HG03280 (cell line): ENCODE measurements around the gene ABHD2.
A peak's percentile ranks its signal among the peaks of the same experiment; 100 is the strongest.
"Not testable (repeated sequence)": the region's sequence is repeated elsewhere in the genome, so short reads cannot be mapped to it uniquely, and the experiment has no call there.

Experiments used
- ATAC-seq: cut with Tn5 transposase; IDR thresholded peaks from one replicate; pipeline ENCODE4 v1.9.1; 2021; ENCODE audit warnings: mild to moderate bottlenecking, moderate library complexity; ENCODE audit not compliant: unreplicated experiment

Gene ABHD2

DNA sequence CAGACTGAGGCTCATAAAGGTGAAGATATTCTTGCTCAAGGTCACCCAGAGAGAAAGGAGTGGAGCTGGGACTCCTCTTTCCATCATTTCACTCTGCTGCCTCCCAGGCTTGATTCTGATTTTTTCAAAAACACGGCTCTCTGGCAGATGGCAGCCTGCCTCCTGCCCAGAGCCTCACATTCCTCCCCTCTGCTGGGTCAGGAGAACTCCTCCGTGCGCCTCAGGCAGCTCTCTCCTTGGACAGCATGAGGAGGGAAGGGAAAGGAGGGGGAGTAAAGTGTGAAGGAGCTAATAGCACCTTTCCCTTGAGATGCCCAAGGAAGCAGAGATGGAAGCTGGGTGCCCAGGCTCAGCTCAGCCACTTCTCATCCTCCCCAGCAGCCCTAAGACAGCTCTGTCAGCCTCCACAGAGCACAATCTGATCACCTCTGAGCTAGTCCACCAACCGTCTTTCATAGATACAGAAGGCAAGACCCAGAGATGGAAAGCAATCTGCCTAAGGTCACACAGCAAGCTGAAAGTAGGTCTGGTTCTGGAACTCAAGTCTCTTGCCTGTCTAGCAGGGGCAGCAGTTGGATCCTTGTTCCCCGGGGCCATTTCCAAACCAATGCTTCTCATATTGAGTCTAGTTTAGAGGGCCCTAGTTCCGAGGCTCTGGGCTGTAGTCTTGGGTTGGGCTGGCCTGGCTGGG is 129.6 kb downstream of the ABHD2 start:
- ATAC-seq = no peak

DNA sequence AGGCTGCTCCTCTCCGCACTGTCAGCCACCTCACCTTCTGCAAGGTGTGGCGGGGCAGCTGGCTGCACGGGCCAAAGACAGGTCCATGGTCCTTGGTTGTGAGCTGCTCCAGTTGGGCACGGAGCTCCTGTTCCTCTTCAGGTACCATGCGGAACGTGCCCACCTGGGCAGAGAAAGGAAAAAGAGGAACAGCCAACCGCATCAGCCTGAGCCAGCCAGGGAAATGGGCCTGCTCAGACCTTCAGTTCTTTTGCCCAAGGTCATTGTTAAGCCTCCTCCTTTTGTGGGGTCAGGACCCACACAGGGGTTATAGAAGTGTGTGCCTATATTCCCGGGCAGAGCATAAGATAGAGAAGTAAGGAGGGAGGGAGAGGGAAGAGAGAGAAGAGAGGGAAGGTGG is 130.3 kb downstream of the ABHD2 start:
- ATAC-seq = no peak

DNA sequence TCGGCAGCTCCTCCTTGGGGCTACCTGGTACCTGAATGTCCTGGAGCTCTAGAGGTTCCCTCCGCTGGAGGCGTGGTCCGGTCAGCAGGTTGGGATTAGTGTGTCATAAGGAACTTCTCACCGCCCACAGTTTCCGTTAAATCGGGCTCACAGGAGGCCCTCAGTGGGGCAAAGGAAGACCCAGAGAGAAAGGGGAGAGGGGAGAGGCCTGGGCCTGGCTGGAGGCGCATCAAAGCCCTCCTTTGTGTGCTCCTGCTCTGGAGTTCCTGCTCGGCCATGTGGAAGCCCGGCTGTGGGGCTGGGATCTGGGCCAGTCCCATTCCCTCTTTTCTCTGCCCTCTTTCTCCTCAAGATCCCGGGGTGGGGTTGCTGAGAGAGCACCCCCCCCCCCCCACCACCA is 133.3 kb downstream of the ABHD2 start, which contains the start of gene RLBP1:
TSS of gene RLBP1 (minus strand) at position 37 of the 400 bp plus-strand sequence. CDS start 2,604 bp downstream, outside the sequence.
- no peak for ATAC-seq

DNA sequence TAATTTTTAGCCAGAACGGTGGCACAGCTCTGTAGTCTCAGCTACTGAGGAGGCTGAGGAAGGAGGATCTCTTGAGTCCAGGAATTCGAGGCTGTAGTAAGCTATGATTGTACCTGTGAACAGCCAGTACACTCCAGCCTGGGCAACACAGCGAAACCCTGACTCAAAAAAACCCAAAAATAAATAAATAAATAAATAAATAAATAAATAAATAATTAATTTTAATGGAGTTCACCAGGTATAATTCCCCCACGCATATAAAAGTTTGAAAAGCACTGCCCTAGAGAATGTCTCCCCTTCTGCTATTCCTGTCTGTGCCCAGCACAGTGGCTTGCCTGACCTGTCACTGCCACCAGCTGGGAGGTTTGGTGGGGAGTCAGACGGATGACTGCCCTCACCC is 137.3 kb downstream of the ABHD2 start:
- ATAC-seq = no peak

DNA sequence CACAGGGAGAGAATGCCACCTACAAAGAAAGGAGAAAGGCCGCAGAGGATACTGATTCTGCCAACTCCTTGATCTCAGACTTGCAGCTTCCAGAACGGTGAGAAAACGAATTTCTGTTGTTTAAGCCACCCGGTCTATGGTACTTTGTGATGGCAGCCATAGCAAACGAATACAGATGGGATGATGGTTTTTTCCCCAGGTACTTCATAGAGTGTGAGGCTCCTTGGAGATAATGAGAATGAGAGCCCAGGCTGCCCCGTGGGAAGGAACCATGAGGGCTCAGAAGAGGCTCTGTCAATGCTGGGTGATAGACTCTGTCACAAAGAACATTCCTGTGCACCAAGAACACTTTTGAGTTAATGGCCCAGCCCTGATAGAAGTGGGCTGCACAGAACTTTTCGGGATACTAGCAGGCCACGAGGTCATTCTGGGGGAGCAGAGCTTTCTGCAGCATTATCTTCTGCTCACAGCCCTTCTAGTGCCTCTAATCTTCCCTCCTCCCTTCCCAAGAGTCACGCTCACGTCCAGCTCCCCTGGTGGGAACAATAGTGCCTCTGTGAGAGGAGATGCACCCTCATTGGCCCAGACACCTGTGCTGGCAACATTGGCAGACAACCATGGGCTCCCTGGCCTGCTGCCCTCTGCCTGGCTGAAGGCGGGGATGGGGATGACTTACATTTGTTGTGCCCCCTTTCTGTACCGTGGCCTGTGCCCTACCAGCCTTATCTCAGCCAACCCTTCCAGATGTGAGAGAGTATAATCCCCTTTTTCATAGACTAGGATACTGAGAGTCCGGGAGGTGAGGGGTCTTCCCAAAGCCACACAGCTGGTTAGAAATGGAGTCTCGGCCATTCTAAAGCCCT is 138.3 kb downstream of the ABHD2 start:
- ATAC-seq = no peak

DNA sequence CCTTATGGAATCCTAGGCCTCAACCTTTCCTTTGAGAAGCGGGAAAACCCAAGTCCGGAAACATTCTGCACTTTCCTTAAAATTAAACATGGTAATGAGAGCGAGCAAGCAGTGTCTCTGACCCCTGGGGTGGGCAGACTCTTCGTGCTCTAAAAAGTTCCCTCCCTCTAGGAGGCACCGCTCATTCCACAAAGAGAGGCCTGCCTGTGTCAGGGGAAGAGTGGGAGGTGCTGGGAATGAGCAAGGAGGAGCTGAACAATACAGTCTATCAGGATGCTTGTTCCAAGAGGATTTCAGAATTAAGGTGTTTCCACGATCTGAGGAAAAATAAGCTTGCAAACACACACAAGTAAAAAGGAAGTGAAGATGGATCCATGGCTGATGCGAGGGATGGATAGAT is 139.2 kb downstream of the ABHD2 start:
- no peak for ATAC-seq

DNA sequence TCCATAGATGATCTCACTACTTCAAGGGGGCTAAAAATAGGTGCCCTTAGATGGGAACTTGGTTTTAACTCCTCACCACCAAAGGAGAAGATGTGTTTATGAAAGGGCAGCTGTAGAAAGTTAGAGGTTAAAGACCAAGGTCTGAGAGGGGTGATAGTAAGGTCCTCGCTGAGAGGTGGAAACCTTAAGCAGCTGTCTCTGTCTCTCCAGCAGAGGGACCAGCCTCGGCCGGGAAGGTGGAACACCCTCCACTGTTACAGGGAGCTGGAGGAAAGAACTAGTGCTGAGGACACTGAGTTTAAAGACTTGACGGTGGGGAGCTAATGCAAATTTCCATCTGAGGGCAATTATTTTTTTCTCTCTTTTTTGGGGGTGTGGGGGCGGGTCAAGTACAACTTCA is 142.0 kb downstream of the ABHD2 start:
- ATAC-seq = no peak

DNA sequence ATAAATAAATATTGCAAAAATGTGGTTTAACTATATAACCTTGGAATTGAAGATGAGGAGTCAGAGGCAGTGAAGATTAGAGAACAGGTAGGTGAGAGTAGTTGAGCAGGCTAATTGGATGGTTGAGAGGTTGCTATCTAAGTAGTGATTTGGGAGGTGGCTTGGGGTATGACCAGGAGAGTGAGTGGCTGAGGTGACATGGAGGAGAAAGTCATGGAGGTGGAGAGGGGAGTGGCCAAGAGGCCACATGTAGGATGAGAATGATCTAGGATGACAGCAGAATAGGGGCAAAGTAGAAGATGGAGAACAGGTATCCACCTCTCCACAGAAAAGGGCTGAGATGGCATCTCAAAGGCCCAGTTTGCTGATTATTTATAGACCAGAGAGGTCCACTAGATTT is 143.6 kb downstream of the ABHD2 start:
- ATAC-seq = no peak

DNA sequence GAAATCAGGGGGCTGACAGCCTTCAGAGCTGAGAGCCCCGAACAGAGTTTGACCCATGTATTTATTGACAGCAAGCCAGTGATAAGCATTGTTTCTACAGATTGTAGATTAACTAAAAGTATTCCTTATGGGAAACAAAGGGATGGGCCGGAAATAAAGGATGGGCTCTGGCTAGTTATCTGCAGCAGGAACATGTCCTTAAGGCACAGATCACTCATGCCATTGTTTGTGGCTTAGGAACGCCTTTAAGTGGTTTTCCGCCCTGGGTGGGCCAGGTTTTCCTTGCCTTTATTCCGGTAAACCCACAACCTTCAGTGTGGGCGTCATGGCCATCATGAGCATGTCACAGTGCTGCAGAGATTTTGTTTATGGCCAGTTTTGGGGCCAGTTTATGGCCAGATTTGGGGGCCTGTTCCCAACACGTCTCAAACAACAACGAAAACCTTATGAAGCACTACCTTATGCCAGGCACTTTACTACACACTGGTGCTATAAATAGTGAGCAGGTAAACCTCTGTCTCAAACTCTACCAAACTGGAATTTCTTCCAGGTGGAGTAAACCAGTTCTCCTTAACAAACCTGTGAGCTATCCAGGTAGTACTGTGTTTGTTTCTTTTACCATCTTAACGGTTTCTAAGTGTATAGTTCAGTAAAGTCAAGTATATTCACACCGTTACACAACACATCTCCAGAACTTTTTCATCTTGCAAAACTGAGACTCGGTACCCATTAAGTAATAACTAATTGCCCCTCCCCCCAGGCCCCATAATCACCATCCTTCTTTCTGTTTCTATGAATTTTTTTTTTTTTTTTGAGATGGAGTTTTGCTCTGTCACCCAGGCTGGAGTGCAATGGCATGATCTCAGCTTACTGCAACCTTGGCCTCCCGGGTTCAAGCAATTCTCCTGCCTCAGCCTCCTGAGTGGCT is 151.9 kb downstream of the ABHD2 start:
- ATAC-seq = not testable (repeated sequence)

DNA sequence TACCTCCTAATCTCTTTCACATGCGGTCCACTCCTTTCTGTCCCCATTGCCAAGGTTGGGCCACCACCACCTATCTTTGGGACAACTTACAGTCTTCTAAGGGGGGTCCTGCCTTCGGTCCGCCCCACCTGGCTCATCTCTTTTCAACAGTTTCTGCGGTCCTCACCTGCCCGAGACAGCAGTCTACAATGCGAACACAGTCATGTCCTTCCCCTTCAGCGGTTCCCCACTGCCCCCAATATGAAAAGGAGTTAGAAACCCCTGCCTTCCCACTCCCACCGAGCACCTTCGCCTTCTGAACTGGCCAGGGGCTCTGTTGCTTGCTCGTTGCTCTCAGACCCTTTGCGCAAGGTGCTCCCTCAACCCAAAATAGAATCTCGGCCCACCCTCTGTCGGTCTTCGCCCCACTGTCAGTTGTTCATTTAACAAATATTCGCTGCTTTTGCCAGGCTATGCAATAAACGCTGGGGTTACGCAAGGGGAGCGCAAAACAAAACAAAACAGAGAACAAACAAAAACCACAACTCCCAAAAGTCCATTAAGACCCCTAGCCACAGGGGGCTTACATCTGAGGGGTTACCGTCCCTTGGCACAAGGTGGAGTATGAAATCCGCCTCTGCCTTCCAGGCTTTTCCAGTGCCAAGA is 154.9 kb downstream of the ABHD2 start:
- ATAC-seq = no peak

DNA sequence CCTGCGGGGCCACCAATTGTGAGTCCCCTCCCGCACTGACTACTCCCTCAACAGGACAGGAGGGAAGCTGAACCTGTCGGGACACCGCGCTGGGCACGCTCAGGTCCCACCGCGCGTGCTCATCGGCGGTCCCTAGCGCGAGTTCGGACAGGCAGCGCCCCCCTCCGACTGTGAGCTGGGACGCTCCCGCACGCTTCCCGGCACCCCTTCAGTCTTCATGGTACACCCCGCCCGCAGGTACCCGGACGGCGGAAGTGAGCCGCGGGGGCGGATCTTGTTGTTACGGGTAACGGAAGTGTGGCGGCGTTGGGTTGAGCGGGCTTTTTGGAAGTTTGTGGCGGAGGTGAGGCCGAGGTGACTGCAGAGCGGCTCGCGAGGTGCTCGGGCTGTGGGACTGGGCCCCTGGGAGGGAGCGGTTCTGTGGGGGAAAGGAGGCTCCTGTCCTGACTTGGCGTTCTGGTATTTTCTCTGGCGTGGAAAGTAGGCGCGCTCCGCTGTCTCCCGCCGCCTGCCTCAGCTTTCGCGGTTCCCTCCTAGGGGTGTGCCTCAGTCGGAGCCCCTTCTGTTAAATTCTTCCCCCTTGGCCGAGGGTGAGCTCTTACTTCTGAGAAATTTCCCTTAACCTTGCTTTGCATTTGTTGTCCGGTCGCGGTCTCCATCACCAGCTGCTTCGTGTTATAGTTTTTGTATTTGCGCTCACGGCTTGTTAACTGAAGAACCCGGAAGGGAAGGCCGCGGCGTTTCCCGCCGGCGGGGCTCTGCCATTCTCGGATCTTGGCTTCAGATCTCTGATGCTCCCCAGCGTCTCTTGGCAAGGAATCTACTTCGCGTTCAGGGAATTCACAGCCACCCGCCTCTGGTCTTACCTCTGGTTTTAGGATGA is 155.7 kb downstream of the ABHD2 start, which contains the start of gene FANCI:
TSS of gene FANCI (plus strand) at position 289 of the 883 bp plus-strand sequence. CDS start 3,669 bp downstream, outside the sequence.
- ATAC-seq = peak; percentile 94

DNA sequence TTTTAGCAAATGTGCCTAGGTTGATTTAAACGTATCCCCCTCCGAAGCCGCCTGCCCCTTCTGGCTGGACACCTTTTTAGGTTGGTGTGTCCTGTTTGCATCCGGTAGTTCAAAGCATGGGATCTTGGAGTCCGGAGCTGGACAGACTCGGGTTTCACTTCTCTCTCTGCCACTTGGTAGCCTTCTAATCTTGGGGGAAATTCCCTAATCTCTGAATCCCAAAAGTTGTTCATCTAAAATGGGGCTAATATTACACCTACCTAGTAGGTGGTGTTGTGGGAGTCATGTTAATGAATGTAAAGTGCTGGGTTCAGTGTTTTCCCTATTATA is 156.3 kb downstream of the ABHD2 start:
- ATAC-seq = peak; percentile 9

DNA sequence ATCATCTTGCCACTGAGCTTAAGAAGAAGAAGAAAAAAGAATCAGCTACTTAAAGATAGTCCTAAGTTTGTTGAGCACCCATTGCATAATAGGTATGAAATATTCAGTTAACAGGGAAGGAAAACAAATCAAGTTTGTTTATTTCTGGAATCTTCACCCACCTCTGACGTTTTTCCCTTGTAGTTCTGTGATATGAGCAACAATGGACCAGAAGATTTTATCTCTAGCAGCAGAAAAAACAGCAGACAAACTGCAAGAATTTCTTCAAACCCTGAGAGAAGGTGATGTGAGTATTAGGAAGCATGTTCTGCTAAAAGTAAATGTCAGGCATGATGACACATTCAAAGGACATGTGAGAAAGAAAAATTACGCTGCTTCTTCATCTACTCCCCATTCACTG is 159.2 kb downstream of the ABHD2 start:
- ATAC-seq = no peak

DNA sequence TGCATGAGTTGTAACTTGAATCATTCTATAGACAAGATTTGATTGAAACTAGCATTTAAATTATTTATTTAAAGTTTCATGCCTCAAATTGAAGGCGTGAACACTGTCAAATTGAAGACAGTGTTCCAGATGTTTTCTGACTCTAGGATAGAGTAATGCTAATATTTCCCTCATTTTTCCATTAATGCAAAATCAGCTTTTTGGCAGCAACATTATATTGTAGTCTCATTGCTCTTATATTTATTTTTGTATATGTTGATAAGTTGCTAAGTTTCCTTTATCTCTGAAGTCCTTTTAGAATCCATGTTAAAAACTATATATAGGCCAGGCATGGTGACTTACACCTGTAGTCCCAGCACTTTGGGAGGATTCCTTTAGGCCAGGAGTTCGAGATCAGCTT is 160.3 kb downstream of the ABHD2 start:
- no peak for ATAC-seq

DNA sequence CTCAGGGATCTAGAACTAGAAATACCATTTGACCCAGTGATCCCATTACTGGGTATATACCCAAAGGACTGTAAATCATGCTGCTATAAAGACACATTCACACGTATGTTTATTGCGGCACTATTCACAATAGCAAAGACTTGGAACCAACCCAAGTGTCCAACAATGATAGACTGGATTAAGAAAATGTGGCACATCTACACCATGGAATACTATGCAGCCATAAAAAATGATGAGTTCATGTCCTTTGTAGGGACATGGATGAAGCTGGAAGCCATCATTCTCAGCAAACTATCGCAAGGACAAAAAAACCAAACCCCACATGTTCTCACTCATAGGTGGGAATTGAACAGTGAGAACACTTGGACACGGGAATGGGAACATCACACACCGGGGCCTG is 161.9 kb downstream of the ABHD2 start:
- not testable (repeated sequence) for ATAC-seq
